ENCODE results near the gene MRM3.
"Not testable (repeated sequence)": the region's sequence is repeated elsewhere in the genome, so short reads cannot be mapped to it uniquely, and the experiment has no call there.

The MRM3 gene

GRCh38 chr17:824378-824777 is 42.2 kb downstream of the MRM3 start:
- DNase-seq (ENCODE audit: low spot score) = no peak

DNA sequence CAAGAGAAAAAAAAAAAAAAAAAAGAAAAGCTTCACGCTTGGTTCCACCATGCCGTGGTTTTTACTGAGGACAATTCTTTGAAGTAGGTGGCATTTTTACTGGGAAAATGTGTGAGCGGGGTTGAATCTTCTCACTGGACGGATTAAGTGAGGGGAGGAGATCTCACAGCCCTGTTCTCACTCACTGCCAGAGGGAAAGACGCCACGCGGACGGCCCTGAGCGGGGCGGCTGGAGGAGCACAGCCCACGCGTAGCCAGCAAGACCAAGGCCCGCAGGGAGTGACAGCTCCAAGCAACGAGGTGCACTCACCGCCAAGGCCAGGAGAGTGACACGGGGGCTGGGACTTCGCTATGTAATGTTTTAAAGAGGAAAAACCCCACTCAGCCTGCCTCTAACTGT is 43.1 kb downstream of the MRM3 start:
- no peak for DNase-seq (ENCODE audit: low spot score)

DNA sequence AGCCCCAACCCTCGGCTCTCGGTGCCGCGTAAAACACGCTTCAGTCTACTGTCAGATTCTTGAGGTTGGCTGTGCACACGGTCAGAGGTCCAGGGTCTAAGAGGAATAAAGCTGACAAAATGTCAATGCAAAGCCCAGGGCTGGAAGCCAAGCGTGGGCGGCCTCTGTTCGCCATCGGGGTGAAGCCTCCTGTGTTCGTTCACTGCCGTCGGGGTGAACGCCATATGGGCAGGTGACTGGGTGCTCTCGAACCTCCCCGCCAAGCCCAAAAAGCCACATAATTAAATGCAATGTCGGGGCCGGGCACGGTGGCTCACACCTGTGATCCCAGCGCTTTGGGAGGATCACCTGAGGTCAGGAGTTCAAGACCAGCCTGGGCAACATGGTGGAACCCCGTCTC is 44.6 kb downstream of the MRM3 start:
- DNase-seq (ENCODE audit: low spot score) = no peak

- DNase-seq (ENCODE audit: low spot score) = no peak
These were observed 46.6 kb downstream of the MRM3 start for GRCh38 chr17:828761-829160.

- not testable (repeated sequence) for DNase-seq (ENCODE audit: low spot score)
These were observed 47.5 kb downstream of the MRM3 start for GRCh38 chr17:829614-830013.

- no peak for DNase-seq (ENCODE audit: low spot score)
These were observed 48.2 kb downstream of the MRM3 start for GRCh38 chr17:830381-830780.

- no peak for DNase-seq (ENCODE audit: low spot score)
These were observed 48.8 kb downstream of the MRM3 start for GRCh38 chr17:830950-831349.

GRCh38 chr17:834136-834535 is 52.0 kb downstream of the MRM3 start:
- no peak for DNase-seq (ENCODE audit: low spot score)

DNA sequence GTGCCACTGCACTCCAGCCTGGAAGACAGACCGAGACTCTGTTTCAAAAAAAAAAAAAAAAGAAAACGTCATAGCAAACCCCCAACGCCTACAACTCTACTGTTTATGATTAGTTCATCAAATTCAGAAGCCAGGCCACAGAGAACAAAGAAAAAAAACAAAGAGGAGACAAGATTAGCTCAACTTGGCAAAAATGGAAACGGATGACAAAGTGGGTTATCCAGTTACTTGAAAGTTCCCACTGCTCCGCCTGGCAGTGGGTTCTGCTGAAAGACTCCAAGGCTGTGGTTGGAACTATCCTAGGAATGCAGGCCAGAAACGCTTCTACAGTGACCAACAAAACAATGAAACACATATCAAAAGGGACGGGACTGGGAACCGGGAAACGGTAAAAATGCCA is 53.1 kb downstream of the MRM3 start:
- no peak for DNase-seq (ENCODE audit: low spot score)

GRCh38 chr17:835721-836120 is 53.6 kb downstream of the MRM3 start:
- not testable (repeated sequence) for DNase-seq (ENCODE audit: low spot score)

- DNase-seq (ENCODE audit: low spot score) = no peak
These were observed 54.0 kb downstream of the MRM3 start for GRCh38 chr17:836151-836550.

- no peak for DNase-seq (ENCODE audit: low spot score)
These were observed 56.3 kb downstream of the MRM3 start for GRCh38 chr17:838486-838885.

- DNase-seq (ENCODE audit: low spot score) = no peak
These were observed 59.2 kb downstream of the MRM3 start for GRCh38 chr17:841313-841712.

Data from COLO829 (cell line).